Vagina (tissue), 2 donors: Measurements from ENCODE around the gene RIN3. TPM values are rescaled to one million over a fixed set of nuclear protein-coding genes. Genes with fewer than 3 reads are reported as not detected.

Source experiments
- DNase-seq, 2 donors: peaks; one replicate each; pipeline ENCODE4 v3.0.0-alpha.2; 2017; ENCODE audit errors: extremely low spot score in 2 of 2
- H3K27ac ChIP-seq: fragments of 200-600 bp; sonication (generic); one replicate; pipeline ENCODE4 v1.5.1; 2019
- H3K27me3 ChIP-seq: fragments of 200-600 bp; sonication (generic); one replicate; pipeline ENCODE4 v1.5.1; 2019
- H3K36me3 ChIP-seq, 2 donors: fragments of 200-600 bp; sonication (generic); one replicate each; pipeline ENCODE4 v1.5.1; 2017 to 2019
- H3K4me1 ChIP-seq: fragments of 200-600 bp; sonication (generic); one replicate; pipeline ENCODE4 v1.5.1; 2019
- H3K4me3 ChIP-seq, 2 donors: fragments of 200-600 bp; sonication (generic); 1 replicate in 1 of 2; 2 replicates in 1 of 2; pipeline ENCODE4 v1.5.1; 2016 to 2019
- H3K9me3 ChIP-seq: fragments of 200-600 bp; sonication (generic); one replicate; pipeline ENCODE4 v1.5.1; 2019
- POLR2A ChIP-seq, 2 donors: fragments of 450-650 bp; IDR thresholded peaks; one replicate each; pipeline ENCODE4 v1.6.1; 2017; ENCODE audit warnings: antibody characterized with exemption in 2 of 2, mild to moderate bottlenecking in 2 of 2, moderate library complexity in 2 of 2
- POLR2AphosphoS5 ChIP-seq, 2 donors: sonication (generic); formaldehyde crosslinking; IDR thresholded peaks; one replicate each; pipeline ENCODE4 v1.9.0; 2017; ENCODE audit warnings: antibody characterized with exemption in 2 of 2, mild to moderate bottlenecking in 2 of 2, low read depth in 1 of 2; ENCODE audit not compliant: insufficient read depth in 1 of 2
- intact Hi-C: fragments of 100-400 bp; cut with DNase I; formaldehyde crosslinking; loops from one replicate; pipeline ENCODE4 v1.15.1; 2023
- total RNA-seq: library from RNA; depleted of rRNA; stranded (reverse); fragments of >200 nt; gene quantifications from one replicate; pipeline ENCODE4 v1.2.3, GENCODE V29; 2016
- TF ChIP-seq, protein P1 (sequence below), 3 experiments: fragments of 450-650 bp in 2 of 3; fragments of 200-600 bp in 1 of 3; sonication (generic) in 1 of 3; IDR thresholded peaks; one replicate each; pipeline ENCODE4 v1.5.1; 2017 to 2019; ENCODE audit warnings: antibody characterized with exemption in 3 of 3, mild to moderate bottlenecking in 2 of 3, moderate library complexity in 2 of 3

The RIN3 gene
- total RNA-seq, 1 donor from 2014 or later: 22.6 TPM

- peaks cover 0 to 8% of the 10 kb centered on the region in 2 donors for H3K36me3 ChIP-seq
- H3K9me3 ChIP-seq: no peaks in the 10 kb centered on the region
- no peaks in the 10 kb centered on the region for H3K27me3 ChIP-seq
- TF ChIP-seq POLR2AphosphoS5 (IDR thresholded peaks at IDR 0.05; ENCODE audit: insufficient read depth in 1 of 2, low read depth in 1 of 2) (no peak), POLR2A (IDR thresholded peaks at IDR 0.05) (no peak)
- TF ChIP-seq, protein P1, sequence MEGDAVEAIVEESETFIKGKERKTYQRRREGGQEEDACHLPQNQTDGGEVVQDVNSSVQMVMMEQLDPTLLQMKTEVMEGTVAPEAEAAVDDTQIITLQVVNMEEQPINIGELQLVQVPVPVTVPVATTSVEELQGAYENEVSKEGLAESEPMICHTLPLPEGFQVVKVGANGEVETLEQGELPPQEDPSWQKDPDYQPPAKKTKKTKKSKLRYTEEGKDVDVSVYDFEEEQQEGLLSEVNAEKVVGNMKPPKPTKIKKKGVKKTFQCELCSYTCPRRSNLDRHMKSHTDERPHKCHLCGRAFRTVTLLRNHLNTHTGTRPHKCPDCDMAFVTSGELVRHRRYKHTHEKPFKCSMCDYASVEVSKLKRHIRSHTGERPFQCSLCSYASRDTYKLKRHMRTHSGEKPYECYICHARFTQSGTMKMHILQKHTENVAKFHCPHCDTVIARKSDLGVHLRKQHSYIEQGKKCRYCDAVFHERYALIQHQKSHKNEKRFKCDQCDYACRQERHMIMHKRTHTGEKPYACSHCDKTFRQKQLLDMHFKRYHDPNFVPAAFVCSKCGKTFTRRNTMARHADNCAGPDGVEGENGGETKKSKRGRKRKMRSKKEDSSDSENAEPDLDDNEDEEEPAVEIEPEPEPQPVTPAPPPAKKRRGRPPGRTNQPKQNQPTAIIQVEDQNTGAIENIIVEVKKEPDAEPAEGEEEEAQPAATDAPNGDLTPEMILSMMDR (IDR thresholded peaks at IDR 0.05): no peak
- DNase-seq: no peak
- peaks cover 16% of the 10 kb centered on the region for H3K4me1 ChIP-seq
- H3K4me3 ChIP-seq: no peak overlapping the region
- intact Hi-C loops: no loop called here
- H3K27ac ChIP-seq: no peak overlapping the region
Measured at GRCh38 chr14:92557544-92557912, 43.9 kb downstream of the RIN3 start.

- Histone ChIP-seq H3K4me1 (peaks cover 9% of the 10 kb centered on the region), H3K27ac (no peak overlapping the region), H3K9me3 (no peaks in the 10 kb centered on the region), H3K36me3 (peaks cover 0 to 8% of the 10 kb centered on the region in 2 donors), H3K27me3 (no peaks in the 10 kb centered on the region), H3K4me3 (no peak overlapping the region)
- intact Hi-C loops: no loop called here
- no peak for TF ChIP-seq POLR2AphosphoS5 (IDR thresholded peaks at IDR 0.05; ENCODE audit: insufficient read depth in 1 of 2, low read depth in 1 of 2)
- TF ChIP-seq, protein P1 (IDR thresholded peaks at IDR 0.05): no peak
- no peak for TF ChIP-seq POLR2A (IDR thresholded peaks at IDR 0.05)
- no peak for DNase-seq
Measured at GRCh38 chr14:92558319-92558718, 44.7 kb downstream of the RIN3 start.

- TF ChIP-seq POLR2AphosphoS5 (IDR thresholded peaks at IDR 0.05; ENCODE audit: insufficient read depth in 1 of 2, low read depth in 1 of 2) (no peak), POLR2A (IDR thresholded peaks at IDR 0.05) (no peak)
- TF ChIP-seq, protein P1 (IDR thresholded peaks at IDR 0.05): no peak
- no peaks in the 10 kb centered on the region for H3K27me3 ChIP-seq
- H3K27ac ChIP-seq: no peak overlapping the region
- no peaks in the 10 kb centered on the region for H3K4me1 ChIP-seq
- H3K4me3 ChIP-seq: no peak overlapping the region
- H3K9me3 ChIP-seq: no peaks in the 10 kb centered on the region
- no peak for DNase-seq
- intact Hi-C loops: no loop called here
- peaks cover 0 to 8% of the 10 kb centered on the region in 2 donors for H3K36me3 ChIP-seq
Measured at GRCh38 chr14:92559486-92559885, 45.9 kb downstream of the RIN3 start.

- H3K9me3 ChIP-seq: no peaks in the 10 kb centered on the region
- no peak for DNase-seq
- no peak overlapping the region for H3K4me3 ChIP-seq
- intact Hi-C loops: no loop called here
- H3K4me1 ChIP-seq: peaks cover 7% of the 10 kb centered on the region
- TF ChIP-seq POLR2AphosphoS5 (IDR thresholded peaks at IDR 0.05; ENCODE audit: insufficient read depth in 1 of 2, low read depth in 1 of 2) (no peak), POLR2A (IDR thresholded peaks at IDR 0.05) (no peak)
- TF ChIP-seq, protein P1 (IDR thresholded peaks at IDR 0.05): no peak
- H3K27ac ChIP-seq: no peak overlapping the region
- H3K27me3 ChIP-seq: no peaks in the 10 kb centered on the region
- peaks cover 0 to 8% of the 10 kb centered on the region in 2 donors for H3K36me3 ChIP-seq
Measured at GRCh38 chr14:92560106-92560865, 46.7 kb downstream of the RIN3 start.

- no peak for TF ChIP-seq POLR2A (IDR thresholded peaks at IDR 0.05)
- TF ChIP-seq POLR2AphosphoS5 (IDR thresholded peaks at IDR 0.05; ENCODE audit: insufficient read depth in 1 of 2, low read depth in 1 of 2): no peak
- TF ChIP-seq, protein P1 (IDR thresholded peaks at IDR 0.05): no peak
- H3K27ac ChIP-seq: no peak overlapping the region
Measured at GRCh38 chr14:92561906-92562479, 48.4 kb downstream of the RIN3 start.

More at GRCh38 chr14:92561906-92562479, 48.4 kb downstream of the RIN3 start:
- H3K4me1 ChIP-seq: peaks cover 10% of the 10 kb centered on the region
- intact Hi-C loops: no loop called here
- DNase-seq: no peak
- peaks cover 0 to 5% of the 10 kb centered on the region in 2 donors for H3K36me3 ChIP-seq
- no peak overlapping the region for H3K4me3 ChIP-seq
- H3K9me3 ChIP-seq: no peaks in the 10 kb centered on the region
- no peaks in the 10 kb centered on the region for H3K27me3 ChIP-seq
